ENCODE data around the gene OSBP2.

OSBP2 gene

DNA sequence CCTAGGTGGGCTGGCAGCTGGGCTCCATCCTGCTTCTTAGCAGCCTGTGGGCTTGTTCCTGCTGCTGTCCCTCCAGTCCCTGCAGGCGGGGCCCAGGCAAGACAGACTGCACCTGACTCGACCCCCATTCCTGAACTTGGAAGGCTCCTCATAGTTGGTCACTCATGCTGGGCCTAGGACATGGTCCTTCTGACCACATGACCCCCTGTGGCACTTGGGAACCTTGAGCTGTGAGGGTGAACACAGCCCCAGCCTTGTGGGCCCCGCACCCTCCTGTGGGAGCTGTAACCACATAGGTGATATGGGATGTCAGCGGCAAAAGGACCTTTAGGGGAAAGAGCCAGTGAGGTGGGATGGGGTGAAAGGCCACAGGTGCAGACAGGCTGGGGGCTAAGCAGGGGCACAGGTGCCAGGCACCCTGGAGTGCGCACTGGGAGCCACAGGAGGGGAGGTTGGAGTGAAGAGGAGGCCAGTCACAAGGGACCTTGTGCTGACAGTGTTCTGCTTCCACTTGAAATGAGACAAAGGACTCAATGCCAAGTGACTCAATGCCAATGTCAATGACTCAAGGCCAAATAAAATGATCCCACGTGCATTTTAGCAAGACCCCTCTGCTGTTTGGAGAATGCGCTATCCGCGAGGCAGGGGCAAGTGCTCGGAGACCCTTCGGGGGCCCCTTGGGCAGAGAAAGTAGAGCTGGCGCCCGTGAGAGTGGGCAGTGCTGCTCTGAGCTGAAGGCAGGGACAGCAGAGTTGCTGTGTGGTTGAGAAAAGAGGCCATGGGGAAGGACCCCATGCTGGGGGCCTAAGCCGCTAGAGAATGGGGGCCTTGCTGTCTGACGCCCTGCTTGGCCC lies 183.2 kb downstream of the OSBP2 start:
- TF ChIP-seq, protein P1, sequence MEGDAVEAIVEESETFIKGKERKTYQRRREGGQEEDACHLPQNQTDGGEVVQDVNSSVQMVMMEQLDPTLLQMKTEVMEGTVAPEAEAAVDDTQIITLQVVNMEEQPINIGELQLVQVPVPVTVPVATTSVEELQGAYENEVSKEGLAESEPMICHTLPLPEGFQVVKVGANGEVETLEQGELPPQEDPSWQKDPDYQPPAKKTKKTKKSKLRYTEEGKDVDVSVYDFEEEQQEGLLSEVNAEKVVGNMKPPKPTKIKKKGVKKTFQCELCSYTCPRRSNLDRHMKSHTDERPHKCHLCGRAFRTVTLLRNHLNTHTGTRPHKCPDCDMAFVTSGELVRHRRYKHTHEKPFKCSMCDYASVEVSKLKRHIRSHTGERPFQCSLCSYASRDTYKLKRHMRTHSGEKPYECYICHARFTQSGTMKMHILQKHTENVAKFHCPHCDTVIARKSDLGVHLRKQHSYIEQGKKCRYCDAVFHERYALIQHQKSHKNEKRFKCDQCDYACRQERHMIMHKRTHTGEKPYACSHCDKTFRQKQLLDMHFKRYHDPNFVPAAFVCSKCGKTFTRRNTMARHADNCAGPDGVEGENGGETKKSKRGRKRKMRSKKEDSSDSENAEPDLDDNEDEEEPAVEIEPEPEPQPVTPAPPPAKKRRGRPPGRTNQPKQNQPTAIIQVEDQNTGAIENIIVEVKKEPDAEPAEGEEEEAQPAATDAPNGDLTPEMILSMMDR (IDR thresholded peaks at IDR 0.05; ENCODE audit: poor library complexity, severe bottlenecking) = no peak
- no peaks in the 10 kb centered on the region for H3K27me3 ChIP-seq (ENCODE audit: insufficient read depth, poor library complexity, severe bottlenecking)
- H3K4me1 ChIP-seq (ENCODE audit: insufficient read depth, poor library complexity, severe bottlenecking) = no peaks in the 10 kb centered on the region
- DNase-seq (ENCODE audit: low spot score) = peak; percentile 55
- no peaks in the 10 kb centered on the region for H3K9me3 ChIP-seq (ENCODE audit: severe bottlenecking)
- no peak for ATAC-seq (ENCODE audit: low read depth)
- H3K4me3 ChIP-seq (ENCODE audit: severe bottlenecking) = no peak overlapping the region
- H3K36me3 ChIP-seq (ENCODE audit: low read depth) = peaks cover 23% of the 10 kb centered on the region
- no peak overlapping the region for H3K27ac ChIP-seq (ENCODE audit: poor library complexity, severe bottlenecking)

GRCh38 chr22:30878516-30879414 lies 184.1 kb downstream of the OSBP2 start:
- Histone ChIP-seq H3K4me3 (ENCODE audit: severe bottlenecking) (no peak overlapping the region), H3K27ac (ENCODE audit: poor library complexity, severe bottlenecking) (no peak overlapping the region), H3K9me3 (ENCODE audit: severe bottlenecking) (no peaks in the 10 kb centered on the region), H3K4me1 (ENCODE audit: insufficient read depth, poor library complexity, severe bottlenecking) (no peaks in the 10 kb centered on the region), H3K36me3 (ENCODE audit: low read depth) (peaks cover 16% of the 10 kb centered on the region), H3K27me3 (ENCODE audit: insufficient read depth, poor library complexity, severe bottlenecking) (no peaks in the 10 kb centered on the region)
- no peak for DNase-seq (ENCODE audit: low spot score)
- ATAC-seq (ENCODE audit: low read depth) = no peak
- TF ChIP-seq, protein P1 (IDR thresholded peaks at IDR 0.05; ENCODE audit: poor library complexity, severe bottlenecking) = no peak

- no peaks in the 10 kb centered on the region for H3K9me3 ChIP-seq (ENCODE audit: severe bottlenecking)
- no peaks in the 10 kb centered on the region for H3K27me3 ChIP-seq (ENCODE audit: insufficient read depth, poor library complexity, severe bottlenecking)
- no peak overlapping the region for H3K4me3 ChIP-seq (ENCODE audit: severe bottlenecking)
- H3K4me1 ChIP-seq (ENCODE audit: insufficient read depth, poor library complexity, severe bottlenecking) = no peaks in the 10 kb centered on the region
- H3K36me3 ChIP-seq (ENCODE audit: low read depth) = peaks cover 17% of the 10 kb centered on the region
- H3K27ac ChIP-seq (ENCODE audit: poor library complexity, severe bottlenecking) = no peak overlapping the region
- DNase-seq (ENCODE audit: low spot score) (peak; percentile 54), ATAC-seq (ENCODE audit: low read depth) (no peak)
- TF ChIP-seq, protein P1 (IDR thresholded peaks at IDR 0.05; ENCODE audit: poor library complexity, severe bottlenecking) = no peak
Measured at GRCh38 chr22:30879415-30879797, 184.7 kb downstream of the OSBP2 start.

GRCh38 chr22:30880181-30880601 lies 185.5 kb downstream of the OSBP2 start:
- no peaks in the 10 kb centered on the region for H3K9me3 ChIP-seq (ENCODE audit: severe bottlenecking)
- H3K36me3 ChIP-seq (ENCODE audit: low read depth) = peaks cover 17% of the 10 kb centered on the region
- H3K27ac ChIP-seq (ENCODE audit: poor library complexity, severe bottlenecking) = no peak overlapping the region
- no peaks in the 10 kb centered on the region for H3K27me3 ChIP-seq (ENCODE audit: insufficient read depth, poor library complexity, severe bottlenecking)
- no peaks in the 10 kb centered on the region for H3K4me1 ChIP-seq (ENCODE audit: insufficient read depth, poor library complexity, severe bottlenecking)
- ATAC-seq (ENCODE audit: low read depth) = no peak
- H3K4me3 ChIP-seq (ENCODE audit: severe bottlenecking) = no peak overlapping the region
- TF ChIP-seq, protein P1 (IDR thresholded peaks at IDR 0.05; ENCODE audit: poor library complexity, severe bottlenecking) = no peak
- no peak for DNase-seq (ENCODE audit: low spot score)
